Left kidney (tissue), 2 donors: Measurements from ENCODE around the gene PLA2G6. TPM values are rescaled to one million over a fixed set of nuclear protein-coding genes. Genes with fewer than 3 reads are reported as not detected.

Source experiments
- DNase-seq: peaks from one replicate; pipeline ENCODE4 v3.0.0-alpha.2; 2013
- polyA plus RNA-seq: library from polyadenylated mRNA; unstranded; fragments of 120-200 nt; gene quantifications from one replicate; pipeline ENCODE4 v1.2.1, GENCODE V29; 2013; ENCODE audit not compliant: insufficient read length

Gene PLA2G6
- polyA plus RNA-seq, 1 donor = 50.9 TPM

GRCh38 chr22:38110863-38111852, 70.5 kb downstream of the PLA2G6 start:
- peak; percentile 46 for DNase-seq

GRCh38 chr22:38110008-38110862, 71.4 kb downstream of the PLA2G6 start, which contains the start of gene BAIAP2L2:
TSS of gene BAIAP2L2 (minus strand) at chr22:38110684. CDS start at chr22:38110525, 159 bp downstream.
- peak; percentile 78 for DNase-seq

- no peak for DNase-seq
These were observed 72.1 kb downstream of the PLA2G6 start for GRCh38 chr22:38109371-38110001.

- no peak for DNase-seq
These were observed 72.9 kb downstream of the PLA2G6 start for GRCh38 chr22:38108561-38109319.

GRCh38 chr22:38107692-38108515, 73.7 kb downstream of the PLA2G6 start:
- no peak for DNase-seq

GRCh38 chr22:38106814-38107578, 74.6 kb downstream of the PLA2G6 start:
- DNase-seq = no peak

GRCh38 chr22:38104084-38104483, 77.5 kb downstream of the PLA2G6 start:
- DNase-seq = no peak

GRCh38 chr22:38103641-38104040, 78.0 kb downstream of the PLA2G6 start:
- no peak for DNase-seq

- no peak for DNase-seq
These were observed 83.0 kb downstream of the PLA2G6 start for GRCh38 chr22:38098410-38099249.

GRCh38 chr22:38097557-38098409, 83.8 kb downstream of the PLA2G6 start:
- DNase-seq = no peak

GRCh38 chr22:38097058-38097457, 84.6 kb downstream of the PLA2G6 start:
- DNase-seq = no peak

GRCh38 chr22:38089474-38089851, 92.2 kb downstream of the PLA2G6 start:
- no peak for DNase-seq

- no peak for DNase-seq
These were observed 92.8 kb downstream of the PLA2G6 start for GRCh38 chr22:38088629-38089473.

GRCh38 chr22:38087855-38088254, 93.8 kb downstream of the PLA2G6 start:
- DNase-seq = no peak

GRCh38 chr22:38086942-38087341, 94.7 kb downstream of the PLA2G6 start:
- DNase-seq = no peak

- no peak for DNase-seq
These were observed 95.4 kb downstream of the PLA2G6 start for GRCh38 chr22:38086001-38086845.
